ENCODE data around the gene CFAP119.
A peak's percentile ranks its signal among the peaks of the same experiment; 100 is the strongest.

CFAP119 gene

DNA sequence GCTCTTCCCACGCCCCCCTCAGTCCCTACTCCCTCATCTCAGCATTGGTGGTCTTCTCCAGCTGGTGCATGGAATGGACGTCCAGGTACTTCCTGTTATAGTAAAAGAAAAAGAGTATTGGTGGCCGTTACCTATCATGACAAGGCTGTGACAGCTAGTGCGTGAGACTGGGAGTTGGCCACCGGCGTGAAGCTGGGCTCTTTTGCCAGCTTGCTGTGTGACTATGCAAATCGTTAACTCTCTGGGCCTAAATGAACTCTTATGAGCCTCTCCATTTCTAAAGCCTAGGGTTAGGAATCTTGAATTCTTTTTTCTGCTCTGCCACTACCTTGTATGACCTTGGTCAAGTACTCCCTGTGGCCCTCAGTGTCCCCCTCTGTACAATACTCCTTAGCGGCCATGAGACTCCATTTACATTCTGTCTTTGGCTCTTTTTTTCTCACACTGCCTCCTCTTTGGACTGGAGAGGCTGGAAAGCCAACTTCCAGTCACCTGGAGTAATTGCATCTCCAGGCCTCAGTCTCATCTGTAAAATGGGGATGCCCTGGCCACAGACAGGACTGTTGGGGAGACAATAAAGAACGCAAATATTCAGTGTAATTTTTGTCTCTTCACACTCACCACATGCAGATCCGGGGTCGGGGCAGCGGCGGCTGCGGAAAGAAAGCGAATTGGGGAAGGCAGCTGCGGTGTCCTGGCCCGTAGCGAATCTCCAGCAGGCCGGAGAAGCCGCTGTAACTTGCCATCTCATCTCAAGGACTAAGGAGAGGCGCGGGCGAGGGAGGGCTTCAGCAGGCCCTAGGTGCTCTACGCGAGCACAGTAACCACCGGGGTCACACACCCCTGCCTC is 1.1 kb downstream of the CFAP119 start:
- peak; percentile 29 for DNase-seq

DNA sequence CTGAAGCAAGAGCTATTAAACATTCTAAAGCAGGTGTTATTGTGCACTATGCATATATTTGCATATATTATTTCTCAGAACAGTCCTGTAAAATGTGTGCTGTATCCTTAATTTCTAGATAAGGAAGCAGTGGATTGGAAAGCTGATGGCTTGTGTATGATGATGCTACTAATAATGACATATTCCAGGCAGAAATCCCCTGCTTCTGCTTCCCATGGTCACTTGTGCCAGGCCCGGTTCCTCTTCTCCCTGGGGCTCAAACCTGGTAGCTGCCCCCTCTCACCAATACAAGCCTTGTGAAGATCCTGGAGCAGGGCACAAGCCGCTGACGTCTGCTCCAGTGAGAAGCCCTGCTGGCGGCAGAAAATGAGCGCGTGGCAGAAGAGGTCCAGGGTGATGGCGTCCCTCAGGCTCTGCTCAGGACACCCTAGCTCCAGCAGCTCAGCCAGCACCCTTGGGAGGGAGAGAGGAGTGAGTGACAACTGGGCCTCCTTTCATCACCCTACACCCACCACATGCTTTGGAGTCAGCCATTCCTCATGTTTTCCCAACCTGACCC is 1.8 kb downstream of the CFAP119 start:
- DNase-seq, result no peak

DNA sequence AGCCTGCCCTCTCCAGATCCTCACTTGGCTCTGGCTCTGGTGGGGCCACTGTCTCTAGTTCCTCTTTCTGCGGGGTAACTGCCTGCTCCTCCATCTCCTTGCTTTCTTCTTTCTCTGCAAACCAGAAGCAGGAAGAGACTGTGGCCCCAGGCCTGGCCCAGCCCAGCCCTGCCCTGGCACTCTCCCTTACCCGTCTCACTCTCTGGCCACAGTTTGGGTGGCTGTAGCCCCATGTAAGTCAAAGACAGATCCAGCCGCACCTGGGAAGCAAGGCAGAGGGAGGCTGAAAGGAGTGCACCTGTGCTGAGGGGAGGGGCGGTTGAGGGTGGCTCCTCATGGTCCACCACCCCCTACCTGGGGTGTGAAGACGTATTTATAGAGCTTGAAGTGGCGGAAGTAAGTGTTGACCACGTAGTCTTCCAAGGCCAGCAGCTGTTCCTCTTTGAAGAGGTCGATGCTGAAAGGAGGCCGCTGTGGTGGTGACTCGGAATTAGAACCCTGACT is 2.8 kb downstream of the CFAP119 start:
- peak; percentile 76 for DNase-seq

DNA sequence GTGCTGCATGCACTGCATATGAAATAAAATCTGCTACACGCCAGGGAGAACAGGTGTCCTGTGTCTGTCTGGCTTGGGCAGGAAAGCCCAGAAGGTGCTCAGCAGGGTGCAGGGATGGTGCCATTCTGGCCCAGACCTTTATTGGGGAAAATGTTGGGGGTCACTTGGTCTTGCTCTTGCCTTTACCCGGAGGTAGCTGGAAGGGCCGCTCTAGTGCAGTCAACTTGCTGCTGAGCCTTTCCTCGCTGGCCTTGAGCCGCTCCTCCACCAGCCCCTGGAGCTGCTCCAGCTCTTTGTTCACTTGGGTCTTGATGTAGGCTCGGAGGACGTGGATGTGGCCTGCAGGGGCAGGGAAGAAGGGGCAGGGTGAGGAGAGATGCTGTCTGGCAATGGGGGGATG is 4.5 kb downstream of the CFAP119 start:
- no peak for DNase-seq

DNA sequence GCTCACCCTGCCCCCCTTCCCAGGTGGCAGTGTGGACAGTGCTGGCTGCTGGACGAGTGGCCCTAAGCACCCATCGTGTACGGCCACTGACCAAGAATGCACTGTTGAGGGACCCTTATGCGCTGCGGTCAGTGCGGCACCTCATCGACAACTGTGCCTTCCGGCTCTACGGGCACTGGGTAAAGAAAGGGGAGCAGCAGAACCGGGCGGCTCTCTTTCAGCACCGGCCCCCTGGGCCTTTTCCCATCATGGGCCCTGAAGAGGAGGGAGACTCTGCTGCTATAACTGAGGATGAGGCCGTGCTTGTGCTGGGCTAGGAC is 5.1 kb downstream of the CFAP119 start:
- no peak for DNase-seq

DNA sequence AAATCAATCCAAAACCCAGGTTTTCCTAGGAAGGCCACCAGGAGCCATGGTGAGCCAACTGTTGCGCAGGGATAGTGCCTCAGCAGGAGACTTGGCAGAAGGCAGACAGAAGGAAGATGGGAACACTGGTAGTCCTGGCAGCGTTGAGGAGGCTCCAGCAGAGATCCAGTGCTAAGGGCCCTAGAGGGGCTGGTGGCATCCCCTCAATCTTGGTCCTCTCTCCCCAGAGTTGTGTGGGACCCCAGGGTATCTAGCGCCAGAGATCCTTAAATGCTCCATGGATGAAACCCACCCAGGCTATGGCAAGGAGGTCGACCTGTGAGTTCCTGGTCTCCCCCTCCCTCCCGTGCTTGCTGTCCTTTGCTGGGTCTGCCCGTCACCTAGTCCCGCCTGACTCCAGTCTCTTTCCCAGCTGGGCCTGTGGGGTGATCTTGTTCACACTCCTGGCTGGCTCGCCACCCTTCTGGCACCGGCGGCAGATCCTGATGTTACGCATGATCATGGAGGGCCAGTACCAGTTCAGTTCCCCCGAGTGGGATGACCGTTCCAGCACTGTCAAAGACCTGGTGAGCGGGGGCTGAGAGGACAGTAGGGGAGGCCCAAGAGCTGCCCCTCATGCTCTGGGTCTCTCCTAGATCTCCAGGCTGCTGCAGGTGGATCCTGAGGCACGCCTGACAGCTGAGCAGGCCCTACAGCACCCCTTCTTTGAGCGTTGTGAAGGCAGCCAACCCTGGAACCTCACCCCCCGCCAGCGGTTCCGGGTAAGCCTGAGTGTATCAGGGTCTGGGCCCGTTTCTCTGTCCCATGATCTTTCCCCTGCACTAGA is 5.7 kb downstream of the CFAP119 start:
- no peak for DNase-seq

DNA sequence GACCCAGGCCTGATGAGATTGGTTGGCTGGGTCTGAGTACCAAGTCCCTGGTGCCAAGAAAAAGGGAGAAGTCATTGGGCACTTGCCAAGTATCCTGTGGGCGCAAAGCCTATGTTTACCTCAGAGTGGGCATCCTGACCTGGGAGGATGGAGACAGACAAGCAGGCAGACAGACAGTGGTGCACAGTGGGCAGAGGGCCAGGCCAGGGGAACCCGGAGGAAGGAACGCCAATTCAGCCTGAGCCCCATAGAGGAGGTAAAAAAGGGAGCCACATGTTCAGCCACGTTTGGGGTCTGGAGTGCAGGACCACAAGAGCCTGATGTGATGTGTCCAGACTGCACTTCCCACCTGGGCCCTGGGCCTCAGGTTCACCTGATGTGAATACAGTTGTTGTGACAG is 8.3 kb downstream of the CFAP119 start:
- no peak for DNase-seq

DNA sequence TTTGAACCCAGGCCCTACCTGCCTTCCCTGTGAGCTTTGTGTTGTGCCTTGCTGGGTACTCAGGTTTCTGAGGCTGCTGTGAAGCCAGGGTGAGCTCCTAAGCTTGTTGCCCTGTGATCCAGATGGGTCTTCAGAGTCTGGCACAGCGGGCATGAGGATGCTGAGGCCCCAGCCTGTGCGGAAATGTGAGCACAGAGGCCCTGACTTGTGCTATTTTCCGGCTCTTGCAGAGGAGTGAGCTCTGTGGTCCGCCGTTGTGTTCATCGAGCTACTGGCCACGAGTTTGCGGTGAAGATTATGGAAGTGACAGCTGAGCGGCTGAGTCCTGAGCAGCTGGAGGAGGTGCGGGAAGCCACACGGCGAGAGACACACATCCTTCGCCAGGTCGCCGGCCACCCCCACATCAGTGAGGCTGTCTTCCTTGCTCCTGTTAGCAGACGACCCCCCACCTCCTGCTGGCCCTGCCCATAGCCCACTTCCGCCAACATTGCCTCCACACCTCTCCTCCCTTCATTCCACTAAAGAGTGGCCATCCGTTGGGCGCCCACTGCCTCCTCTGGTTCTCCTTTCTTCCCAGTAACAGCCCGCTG is 10.9 kb downstream of the CFAP119 start:
- no peak for DNase-seq

DNA sequence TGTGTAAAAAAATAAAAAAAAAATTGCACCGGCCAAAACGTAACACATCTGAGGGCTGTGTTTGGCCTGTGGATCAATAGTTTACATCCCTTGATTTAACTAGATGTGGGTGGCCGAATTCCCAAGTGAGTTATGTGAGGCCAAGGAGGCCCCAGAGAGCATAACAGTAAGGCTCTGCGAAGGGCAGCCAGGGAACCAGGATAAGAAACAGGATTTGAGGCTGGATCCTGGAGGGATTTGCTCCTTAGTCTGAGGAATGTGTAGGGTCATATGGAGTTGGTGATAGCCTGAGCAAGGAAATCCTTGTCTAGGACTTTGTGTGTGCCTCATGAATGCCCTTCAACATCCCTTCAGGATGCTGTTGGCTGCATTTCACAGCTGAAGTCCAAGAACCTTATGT is 11.7 kb downstream of the CFAP119 start:
- no peak for DNase-seq

DNA sequence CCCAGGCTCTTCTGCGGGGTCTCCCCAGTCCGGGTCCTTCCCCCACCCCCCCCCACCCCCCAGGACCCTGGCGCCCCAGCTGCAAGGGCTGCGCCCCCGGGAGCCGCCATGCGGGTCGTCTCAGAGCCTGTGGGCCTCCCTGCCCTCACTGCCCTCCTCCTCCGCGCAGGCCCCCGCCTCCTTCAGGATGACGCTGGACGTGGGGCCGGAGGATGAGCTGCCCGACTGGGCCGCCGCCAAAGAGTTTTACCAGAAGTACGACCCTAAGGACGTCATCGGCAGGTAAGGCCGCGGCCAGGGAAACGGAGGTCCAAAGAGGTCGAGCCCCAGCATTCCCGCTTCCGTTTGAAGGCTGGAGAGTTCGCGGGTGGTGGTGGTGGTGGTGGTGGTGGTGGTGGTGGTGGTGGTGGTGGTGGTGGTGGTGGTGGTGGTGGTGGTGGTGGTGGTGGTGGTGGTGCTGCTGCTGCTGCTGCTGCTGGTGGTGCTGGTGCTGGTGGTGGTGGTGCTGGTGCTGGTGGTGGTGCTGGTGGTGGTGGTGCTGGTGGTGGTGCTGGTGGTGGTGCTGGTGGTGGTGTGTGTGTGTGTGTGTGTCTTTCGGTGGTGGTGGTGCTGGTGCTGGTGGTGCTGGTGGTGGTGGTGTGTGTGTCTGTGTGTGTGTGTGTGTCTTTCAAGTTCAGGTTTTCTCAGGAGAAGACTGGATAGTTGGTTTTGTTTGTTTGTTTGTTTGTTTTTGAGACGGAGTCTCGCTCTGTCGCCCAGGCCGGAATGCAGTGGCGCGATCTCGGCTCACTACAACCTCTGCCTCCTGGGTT is 13.0 kb downstream of the CFAP119 start:
- DNase-seq, result peak; percentile 48

DNA sequence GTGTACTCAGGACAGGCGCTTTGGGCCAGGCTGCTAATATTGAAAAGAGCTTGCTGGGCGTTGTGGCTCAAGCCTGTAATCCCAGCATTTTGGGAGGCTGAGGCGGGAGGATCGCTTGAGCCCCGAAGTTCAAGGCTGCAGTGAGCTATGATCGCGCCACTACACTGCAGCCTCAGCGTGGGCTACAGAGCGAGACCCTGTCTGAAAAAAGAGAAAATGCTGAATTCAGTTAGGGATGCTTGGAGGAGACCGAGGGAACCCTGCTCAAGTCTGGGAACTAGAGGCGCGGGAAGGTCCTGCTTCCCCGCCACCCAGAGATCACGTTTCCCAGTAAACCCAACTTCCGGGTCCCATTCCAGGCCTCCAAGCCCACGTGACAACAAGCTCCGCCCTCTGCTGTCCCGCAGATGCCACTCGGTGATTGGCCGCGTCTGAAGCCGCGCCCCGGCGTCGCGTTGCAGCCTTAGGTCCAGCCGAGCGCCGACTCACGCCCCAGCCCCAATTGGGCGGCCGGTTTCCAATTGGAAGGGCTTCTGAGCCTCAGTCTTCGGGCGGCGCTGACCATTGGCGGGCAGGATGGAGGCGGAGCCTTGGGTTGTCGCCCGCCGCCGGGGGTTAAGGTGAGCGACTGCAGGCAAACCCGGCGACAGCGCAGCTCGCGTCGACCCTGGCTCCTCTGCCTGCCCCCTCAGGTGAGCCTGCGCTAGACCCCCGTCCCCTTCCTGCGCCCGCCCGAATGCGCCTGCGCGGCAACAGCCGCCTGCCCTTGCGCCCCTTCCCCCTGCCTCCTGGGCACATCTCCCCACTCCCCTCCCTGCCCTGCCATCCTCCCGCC is 13.8 kb downstream of the CFAP119 start, which contains the start of gene PHKG2:
TSS of gene PHKG2 (plus strand) at position 627 of the 835 bp plus-strand sequence. CDS start 396 bp downstream, outside the sequence.
- peak; percentile 99 for DNase-seq

DNA sequence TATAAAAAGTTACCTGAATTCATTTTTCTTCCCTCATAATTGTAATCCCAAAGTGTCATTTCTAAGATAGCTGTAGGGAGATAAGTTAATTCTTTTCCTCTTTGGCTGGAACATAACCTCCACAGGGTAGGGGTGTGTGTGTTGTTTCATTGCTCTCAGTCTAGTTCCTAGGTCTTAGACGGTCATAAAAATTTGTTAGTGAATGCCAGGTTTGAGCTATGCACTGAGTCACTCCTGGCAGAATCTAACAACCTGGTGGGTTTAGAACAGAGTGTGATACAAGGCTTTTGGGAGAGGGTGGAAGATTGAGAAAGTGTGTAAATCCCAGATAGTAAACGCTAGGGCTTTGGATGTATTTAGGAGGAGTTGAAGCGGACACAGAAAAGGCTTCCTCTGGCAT is 14.5 kb downstream of the CFAP119 start:
- no peak for DNase-seq

DNA sequence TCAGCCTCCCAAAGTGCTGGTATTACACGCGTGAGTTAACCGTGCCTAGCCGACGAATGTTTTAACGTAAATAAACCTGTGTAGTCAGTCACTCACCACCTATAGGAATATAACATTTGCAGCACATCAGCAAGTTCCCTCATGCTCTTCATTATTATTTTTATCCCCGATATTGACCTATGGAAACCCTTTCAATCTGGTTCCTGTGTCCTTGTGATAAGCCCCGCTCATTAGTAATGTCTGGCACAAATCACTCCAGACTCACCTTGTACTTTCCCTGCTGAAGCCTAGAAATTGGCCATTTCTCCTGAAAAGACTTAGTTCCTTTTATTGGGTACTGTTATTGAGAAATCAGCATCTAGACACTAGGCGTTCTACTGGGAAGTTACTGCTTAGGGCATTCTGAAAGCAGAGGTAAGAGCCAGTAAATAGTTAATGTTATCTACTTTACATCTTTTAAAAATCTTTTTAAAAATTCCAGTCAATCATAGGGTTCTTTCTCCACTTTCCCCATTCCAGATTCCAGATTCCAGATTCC is 15.2 kb downstream of the CFAP119 start:
- DNase-seq, result no peak

DNA sequence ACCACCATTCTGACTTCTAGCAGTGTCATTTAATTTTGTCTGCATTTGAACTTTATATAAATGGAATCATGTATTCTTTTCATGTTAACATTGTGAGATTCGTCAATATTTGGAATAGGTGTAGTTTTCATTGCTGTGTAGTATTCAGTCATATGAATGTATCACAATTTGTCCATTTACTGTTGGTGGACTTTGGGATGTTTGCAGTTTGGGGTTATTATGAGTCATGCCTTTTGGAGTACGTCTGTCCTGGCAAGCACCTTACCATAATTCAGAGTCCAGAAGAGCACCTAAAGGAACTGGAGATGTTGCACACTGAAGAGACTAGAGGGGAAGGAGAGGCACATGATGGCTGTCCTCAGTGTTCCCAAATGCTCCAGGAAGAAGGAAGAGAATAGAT is 16.8 kb downstream of the CFAP119 start:
- DNase-seq, result no peak

DNA sequence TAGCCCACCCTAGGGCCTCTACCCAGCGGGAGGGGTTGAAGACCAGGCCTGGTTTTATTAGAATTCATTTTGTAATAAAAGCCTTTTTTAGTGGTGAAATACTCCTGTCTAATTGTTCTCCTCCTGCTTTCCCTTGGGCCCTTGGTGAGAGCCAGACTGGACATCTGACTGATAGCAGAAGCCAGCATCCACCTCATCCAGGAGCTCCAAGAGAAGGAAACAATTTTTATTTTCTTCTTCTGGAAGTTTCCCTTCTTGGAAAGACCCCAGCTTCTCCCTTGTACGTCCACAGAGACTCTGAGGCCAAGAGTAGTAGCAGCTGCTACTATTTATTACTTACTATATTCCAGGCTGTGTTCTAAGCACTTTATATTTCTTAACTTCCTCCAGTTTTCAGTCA is 17.7 kb downstream of the CFAP119 start:
- no peak for DNase-seq

DNA sequence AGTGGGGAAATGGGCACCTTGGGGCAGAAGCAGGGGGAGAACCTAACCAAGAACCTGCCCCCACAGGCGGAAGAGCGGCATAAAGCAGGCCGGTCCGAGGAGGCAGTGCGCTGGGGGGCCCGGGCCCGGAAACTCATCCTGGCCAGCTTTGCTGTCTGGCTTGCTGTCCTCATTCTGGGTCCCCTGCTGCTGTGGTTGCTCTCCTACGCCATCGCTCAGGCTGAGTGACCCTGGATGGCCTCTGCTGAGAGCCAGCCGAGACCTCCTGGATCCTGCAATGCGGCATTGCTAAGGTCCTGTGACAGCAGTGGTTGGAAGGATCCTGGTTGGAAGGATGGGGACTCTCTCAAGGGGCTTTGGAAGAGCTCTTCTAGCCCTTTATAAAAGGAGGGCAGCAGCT is 18.1 kb downstream of the CFAP119 start:
- no peak for DNase-seq

DNA sequence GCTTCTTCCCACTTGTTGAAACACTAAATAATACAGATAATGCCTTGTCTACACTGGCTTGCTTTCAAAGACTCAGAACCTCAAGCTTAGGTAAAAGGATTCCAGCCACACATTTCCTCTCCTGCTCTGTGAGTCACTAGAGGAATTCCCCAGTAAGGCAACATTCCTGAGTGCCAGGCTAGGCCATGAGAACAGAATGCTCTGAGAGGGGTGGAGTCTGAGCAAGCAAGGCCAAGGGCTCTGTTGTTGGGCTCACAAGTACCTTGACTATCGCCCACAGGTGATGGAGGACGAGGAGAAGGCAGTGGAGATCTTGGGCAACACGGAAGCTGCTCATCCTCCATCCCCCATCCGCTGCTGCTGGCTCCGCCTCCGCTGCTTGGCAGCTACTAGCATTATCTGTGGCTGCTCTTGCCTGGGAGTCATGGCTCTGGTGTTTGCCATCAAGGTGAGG is 20.4 kb downstream of the CFAP119 start:
- no peak for DNase-seq

DNA sequence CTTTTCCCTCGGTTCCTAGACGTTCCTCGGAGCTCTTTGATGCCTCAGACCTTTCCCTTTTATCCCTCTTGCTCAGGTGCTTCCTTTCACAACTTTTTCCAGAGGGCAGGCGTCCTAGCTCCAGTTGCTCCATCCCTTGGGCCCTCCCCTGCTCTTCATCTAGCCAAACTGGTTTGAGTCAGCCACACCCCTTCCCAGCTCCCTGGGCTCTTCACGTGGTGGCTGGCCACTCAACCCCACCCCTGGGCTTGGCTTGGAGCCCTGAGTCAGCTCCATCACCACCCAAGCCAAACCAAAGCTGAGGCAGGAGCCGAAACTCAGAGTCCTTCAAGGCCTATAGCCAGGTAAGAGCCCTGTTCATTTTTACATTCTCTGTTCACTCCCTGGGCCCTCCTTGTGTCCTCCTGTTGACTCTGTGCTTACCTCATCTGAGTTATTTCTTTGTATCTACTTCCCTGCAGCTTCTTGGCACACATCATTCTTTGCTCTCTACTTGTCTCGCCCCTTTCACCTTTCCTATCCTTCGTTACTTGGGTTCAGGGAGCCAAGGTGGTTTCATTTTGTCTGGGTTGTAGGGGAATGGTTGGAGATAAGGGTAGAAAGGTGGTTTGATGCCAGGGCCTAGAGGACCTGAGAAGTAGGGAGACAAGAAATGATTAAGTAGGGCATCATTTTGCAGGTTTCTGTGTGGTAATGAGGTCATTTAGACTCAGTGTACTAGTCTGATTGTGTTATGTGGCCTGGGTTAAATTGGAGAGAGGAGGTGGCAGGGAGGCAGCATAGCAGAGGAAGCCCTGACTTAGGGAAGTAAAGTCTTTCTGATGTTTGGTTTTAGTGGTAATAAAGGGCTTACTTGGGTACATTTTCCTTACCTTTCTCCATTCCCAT is 21.3 kb downstream of the CFAP119 start:
- DNase-seq, result peak; percentile 89

DNA sequence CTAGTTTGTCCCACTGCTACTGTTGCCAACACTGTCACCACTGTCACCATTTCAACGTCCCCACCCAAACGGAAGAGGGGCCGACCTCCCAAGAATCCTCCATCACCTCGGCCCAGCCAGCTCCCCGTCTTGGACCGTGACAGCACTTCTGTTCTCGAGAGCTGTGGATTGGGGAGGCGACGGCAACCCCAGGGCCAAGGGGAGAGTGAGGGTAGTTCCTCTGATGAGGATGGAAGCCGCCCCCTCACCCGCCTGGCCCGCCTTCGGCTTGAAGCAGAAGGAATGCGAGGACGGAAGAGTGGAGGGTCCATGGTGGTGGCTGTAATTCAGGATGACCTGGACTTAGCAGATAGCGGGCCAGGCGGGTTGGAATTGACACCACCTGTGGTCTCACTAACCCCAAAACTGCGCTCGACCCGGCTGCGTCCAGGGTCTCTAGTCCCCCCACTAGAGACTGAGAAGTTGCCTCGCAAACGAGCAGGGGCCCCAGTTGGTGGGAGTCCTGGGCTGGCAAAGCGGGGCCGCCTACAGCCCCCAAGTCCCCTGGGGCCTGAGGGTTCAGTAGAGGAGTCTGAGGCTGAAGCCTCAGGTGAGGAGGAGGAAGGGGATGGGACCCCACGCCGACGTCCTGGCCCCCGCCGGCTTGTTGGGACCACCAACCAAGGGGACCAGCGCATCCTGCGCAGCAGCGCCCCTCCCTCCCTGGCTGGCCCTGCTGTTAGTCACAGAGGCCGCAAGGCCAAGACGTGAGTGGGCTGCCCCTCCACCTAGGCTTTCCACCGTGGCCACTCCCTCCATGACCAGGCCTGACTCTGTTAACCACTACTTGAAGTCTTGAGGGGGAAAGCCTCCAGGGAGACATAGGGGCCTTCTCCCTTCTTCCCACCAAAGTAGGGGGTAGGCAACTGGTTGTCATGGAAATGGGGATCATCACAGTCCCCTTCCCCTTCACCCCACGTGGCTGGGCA is 22.6 kb downstream of the CFAP119 start:
- DNase-seq, result no peak

All from hematopoietic multipotent progenitor cell treated with erythropoietin and hydrocortisone succinate and interleukin-3 and kit ligand, for 6 days (in vitro differentiated cells).